HG02943 (cell line): Measurements from ENCODE around the gene PSMD12.
"Not testable (repeated sequence)": the region's sequence is repeated elsewhere in the genome, so short reads cannot be mapped to it uniquely, and the experiment has no call there.

ENCODE experiments used
- ATAC-seq: cut with Tn5 transposase; IDR thresholded peaks from one replicate; pipeline ENCODE4 v1.9.1; 2021; ENCODE audit warnings: mild to moderate bottlenecking, low read depth, moderate library complexity; ENCODE audit not compliant: unreplicated experiment

The PSMD12 gene

GRCh38 chr17:67316781-67317180 lies 49.6 kb downstream of the PSMD12 start:
- no peak for ATAC-seq

GRCh38 chr17:67315865-67316264 lies 50.5 kb downstream of the PSMD12 start:
- ATAC-seq: no peak

GRCh38 chr17:67312265-67312664 lies 54.1 kb downstream of the PSMD12 start:
- no peak for ATAC-seq

GRCh38 chr17:67311575-67311974 lies 54.8 kb downstream of the PSMD12 start:
- ATAC-seq: no peak

GRCh38 chr17:67310406-67310805 lies 56.0 kb downstream of the PSMD12 start:
- ATAC-seq: no peak

GRCh38 chr17:67305446-67306235 lies 60.7 kb downstream of the PSMD12 start:
- not testable (repeated sequence) for ATAC-seq

GRCh38 chr17:67297454-67297960 lies 68.9 kb downstream of the PSMD12 start:
- no peak for ATAC-seq

GRCh38 chr17:67294451-67295199 lies 71.8 kb downstream of the PSMD12 start:
- no peak for ATAC-seq

GRCh38 chr17:67293251-67294203 lies 72.8 kb downstream of the PSMD12 start:
- ATAC-seq: no peak

GRCh38 chr17:67290711-67291291 lies 75.6 kb downstream of the PSMD12 start:
- no peak for ATAC-seq

GRCh38 chr17:67290244-67290643 lies 76.1 kb downstream of the PSMD12 start:
- ATAC-seq: no peak

- no peak for ATAC-seq
Observed at GRCh38 chr17:67289181-67289876, 77.0 kb downstream of the PSMD12 start.
